Nucleus accumbens (tissue), 56 donors: Measurements from ENCODE around the gene NEDD9.

Experiments
- DNase-seq, 56 donors: peaks; one replicate each; lab custom pipeline; 2025; lab: John Stamatoyannopoulos, UW

Gene NEDD9

GRCh38 chr6:11219400-11219834, 13.1 kb downstream of the NEDD9 start:
- DNase-seq, result no peak

DNA sequence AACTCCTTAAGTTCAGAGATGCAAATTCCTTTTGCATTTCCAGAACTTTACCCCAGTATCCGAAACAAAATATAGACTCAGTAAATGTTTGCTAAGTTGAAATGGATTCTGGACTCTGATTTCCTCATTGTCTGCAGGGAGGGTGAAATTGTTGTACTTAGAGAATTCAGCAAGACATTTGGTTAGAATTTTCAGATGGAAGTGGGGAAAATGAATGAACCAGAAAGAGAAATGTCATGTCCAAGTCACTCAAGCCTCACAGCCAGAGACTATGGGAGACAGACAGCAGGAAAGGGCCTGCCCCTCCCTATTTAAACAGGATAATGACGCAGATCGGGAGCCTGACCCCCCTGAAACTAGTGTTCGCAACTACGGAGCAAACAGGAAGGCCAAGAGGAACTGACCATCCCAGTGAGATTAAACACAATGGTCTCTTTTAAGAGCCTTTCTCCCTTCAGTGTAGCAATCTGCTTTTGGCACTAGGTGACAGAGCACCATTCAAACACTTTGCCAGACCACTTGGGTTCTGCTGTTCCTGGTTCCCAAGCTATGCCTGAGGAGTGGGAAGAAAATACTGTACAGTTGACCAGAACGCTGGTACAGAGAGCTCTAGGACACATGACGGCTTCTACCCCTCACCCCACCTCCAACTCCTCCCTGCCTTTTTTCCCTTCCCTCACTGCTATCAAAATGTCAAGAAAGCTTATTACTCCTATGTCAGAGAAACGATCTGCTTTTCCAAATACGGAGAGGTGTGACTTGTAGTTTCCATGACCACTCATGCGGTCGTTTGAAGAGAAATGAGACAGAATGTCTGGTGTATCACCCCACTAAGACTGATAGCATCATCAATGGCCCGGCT, 13.7 kb downstream of the NEDD9 start:
- DNase-seq, result peak in 12 of 56 donors; percentile 8 to 34 (median 16)

DNA sequence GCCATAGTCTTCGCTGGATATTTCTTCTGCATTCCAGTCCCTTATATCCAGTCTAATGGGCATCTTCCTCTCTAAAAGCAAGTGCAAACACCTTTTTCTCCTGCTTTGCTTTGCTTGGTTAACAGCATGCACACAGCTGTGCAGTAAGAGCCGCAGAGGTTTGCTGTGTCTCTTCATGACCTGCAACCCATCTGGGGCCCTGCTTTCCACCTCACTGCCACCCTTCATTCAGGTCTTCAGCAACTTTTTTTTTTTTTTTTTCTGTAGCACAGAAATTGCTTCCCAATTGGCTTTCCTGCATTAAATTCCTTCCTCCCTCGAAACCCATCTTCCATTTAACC, 14.4 kb downstream of the NEDD9 start:
- DNase-seq, result no peak

- DNase-seq, result no peak
Observed at GRCh38 chr6:11217360-11218101, 14.9 kb downstream of the NEDD9 start.

DNA sequence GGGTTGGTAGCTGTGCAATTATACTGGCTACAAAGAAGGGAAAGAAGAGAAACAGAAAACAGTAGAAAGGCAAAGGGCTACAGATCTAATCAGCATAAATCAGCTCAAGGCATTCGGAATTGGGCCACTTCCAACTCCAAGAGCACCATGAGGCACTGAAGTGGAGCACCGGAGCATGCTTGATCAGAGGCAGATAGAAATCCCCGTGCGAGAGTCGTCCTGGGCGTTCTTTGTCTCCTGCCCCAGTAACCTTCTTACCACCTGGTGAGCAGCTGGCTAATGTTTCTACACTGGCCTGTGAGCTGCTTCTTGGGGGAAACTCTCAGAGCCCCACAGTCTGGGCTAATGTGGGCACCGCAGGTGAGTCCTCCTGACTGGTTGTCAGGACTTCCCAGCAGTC, 16.7 kb downstream of the NEDD9 start:
- DNase-seq, result no peak

GRCh38 chr6:11214901-11215300, 17.6 kb downstream of the NEDD9 start:
- DNase-seq, result peak in 3 of 56 donors; percentile 19 to 33 (median 24)

- DNase-seq, result peak in 15 of 56 donors; percentile 9 to 44 (median 19)
Observed at GRCh38 chr6:11214084-11214833, 18.2 kb downstream of the NEDD9 start.

- no peak for DNase-seq
Observed at GRCh38 chr6:11213422-11214021, 18.9 kb downstream of the NEDD9 start.

- no peak for DNase-seq
Observed at GRCh38 chr6:11212664-11213063, 19.8 kb downstream of the NEDD9 start.

DNA sequence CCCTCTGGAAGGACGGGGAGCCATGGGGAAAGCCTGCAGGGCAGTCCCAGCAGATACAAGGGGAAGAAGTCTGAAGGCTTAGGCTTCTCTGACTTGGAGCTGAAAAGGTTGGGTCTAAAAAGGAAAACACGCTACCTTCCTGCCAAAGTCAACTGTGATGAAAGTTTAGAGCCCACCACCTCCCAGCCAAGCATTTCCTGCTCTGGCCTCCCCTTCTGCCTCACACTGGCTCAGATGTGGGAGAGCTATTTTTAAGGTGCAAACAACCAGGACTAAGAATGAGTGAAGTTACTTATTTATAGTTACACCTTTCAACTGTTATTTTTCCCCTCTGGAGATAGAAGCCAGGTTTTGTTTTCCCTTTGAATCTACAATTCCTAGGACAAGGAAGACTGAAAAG, 21.2 kb downstream of the NEDD9 start:
- DNase-seq, result no peak

- no peak for DNase-seq
Observed at GRCh38 chr6:11210386-11211138, 21.9 kb downstream of the NEDD9 start.

DNA sequence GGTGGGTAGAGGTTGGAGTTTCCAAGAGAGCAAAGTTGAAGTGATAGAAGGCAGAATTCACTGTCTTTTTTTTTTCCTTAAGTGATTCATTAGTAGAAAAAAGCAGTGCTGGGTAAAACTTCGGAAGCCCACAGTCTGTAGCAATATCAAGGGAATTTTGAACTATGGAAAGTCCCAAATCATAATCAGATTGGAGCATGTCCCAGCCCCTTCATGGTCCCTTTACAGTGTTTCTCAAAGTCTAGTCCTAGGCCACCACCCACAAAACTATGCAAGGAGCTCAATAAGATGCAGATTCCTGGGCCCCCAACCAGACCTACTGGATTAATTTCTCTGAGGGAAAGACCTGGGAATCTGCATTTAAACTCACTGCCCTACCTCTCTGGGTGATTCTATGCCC, 22.6 kb downstream of the NEDD9 start:
- no peak for DNase-seq

DNA sequence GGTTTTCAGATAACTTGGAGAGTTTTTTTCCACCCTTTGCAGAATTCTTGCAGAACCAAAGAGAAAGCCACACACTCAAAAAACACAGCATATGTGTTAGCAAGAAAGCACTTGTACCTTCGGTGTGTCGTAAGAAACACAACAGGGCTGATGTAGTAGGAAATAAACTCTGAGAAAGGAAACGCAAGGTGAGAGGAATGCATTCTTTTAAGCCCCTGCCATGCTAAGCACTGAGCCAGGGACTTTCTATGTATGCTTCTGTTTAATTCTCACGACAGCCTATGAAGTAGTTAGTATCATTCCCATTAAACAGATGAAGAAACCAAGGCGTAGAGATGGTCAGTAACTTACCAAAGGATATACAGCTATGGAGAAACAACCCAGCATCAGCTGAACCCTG, 23.1 kb downstream of the NEDD9 start:
- no peak for DNase-seq

DNA sequence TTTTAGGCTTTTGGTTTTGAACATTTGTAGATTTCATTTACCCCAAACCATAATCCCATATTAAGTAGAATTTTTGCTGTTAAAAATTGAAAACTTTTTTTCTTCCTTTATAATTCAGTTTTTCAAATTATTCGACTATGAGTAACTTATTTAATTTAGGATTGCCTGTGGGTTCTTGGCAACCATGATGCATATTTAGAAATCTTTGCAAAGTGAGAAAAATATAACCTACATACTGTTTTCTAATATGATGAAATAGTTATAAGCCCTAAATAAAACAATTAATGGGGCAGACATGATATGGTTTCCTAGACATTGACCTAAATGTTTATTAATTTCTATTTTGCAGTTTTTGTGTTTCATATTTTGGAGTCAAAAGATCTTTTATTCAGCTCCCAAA, 23.6 kb downstream of the NEDD9 start:
- no peak for DNase-seq

- DNase-seq, result no peak
Observed at GRCh38 chr6:11208267-11208666, 24.2 kb downstream of the NEDD9 start.

GRCh38 chr6:11207199-11207968, 25.1 kb downstream of the NEDD9 start:
- DNase-seq, result peak in 3 of 56 donors; percentile 2 to 41 (median 13)

- DNase-seq, result no peak
Observed at GRCh38 chr6:11206576-11206975, 25.9 kb downstream of the NEDD9 start.

DNA sequence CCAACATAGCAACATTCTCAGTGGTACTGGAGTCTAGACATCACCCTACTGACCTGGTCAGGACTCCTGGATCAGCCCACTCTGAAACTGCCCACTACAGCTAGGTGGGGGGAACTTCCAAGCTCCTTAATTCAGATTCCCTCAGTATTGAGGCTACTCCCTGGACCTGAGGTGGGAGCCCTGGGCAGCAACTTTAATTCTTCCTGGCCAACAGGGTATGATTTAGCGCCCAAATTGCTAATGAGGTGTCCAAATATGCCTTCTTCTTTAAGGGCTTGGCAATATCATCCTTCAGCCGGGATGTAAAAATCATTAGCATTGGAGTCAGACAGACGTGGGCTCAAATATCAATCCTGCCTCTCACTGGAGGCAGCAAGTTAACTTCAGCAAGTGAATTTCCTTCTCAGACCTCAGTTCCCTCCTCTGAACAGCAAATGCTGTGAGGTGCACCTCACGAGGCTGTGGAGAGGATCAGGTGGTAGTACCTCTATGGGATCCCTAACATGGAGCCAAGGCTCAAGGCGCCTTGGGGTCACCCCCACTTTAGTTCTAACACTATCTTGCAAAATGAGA, 27.6 kb downstream of the NEDD9 start:
- DNase-seq, result no peak

GRCh38 chr6:11204005-11204399, 28.5 kb downstream of the NEDD9 start:
- no peak for DNase-seq
